ENCODE results near the gene CNDP2.

CNDP2 gene

DNA sequence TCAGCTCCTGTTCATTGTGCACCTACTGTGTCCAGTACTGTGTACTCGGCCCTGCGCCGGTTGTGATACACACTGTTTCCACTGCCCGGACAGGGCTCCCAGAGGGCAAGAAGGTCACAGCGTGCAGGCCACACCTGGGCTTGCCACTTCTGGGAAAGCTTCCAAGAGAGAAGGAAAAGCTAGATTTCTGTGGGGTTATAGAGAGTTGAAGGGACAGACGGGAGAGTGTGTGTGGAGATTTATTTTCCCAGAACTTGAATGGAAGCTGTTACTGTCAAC, 34.4 kb downstream of the CNDP2 start:
- Histone ChIP-seq H3K9ac (ENCODE audit: low read length) (no peak overlapping the region), H3K36me3 (replicated peaks; ENCODE audit: insufficient read depth, low read length) (no peaks in the 10 kb centered on the region), H4K20me1 (ENCODE audit: insufficient read depth, low read length) (no peaks in the 10 kb centered on the region), H3K9me3 (replicated peaks; ENCODE audit: insufficient read depth, low read length) (no peaks in the 10 kb centered on the region), H3K79me2 (ENCODE audit: low read length) (no peaks in the 10 kb centered on the region), H2AFZ (ENCODE audit: low read length) (no peak overlapping the region), H3K27me3 (replicated peaks; ENCODE audit: insufficient read depth, low read length) (no peaks in the 10 kb centered on the region), H3K4me2 (ENCODE audit: low read depth, low read length) (no peak overlapping the region), H3K4me3 (ENCODE audit: low read length) (no peak overlapping the region), H3F3A (ENCODE audit: insufficient read depth, low read length) (peaks cover 10% of the 10 kb centered on the region), H3K9me2 (replicated peaks; ENCODE audit: insufficient read depth, low read length) (no peaks in the 10 kb centered on the region), H3K4me1 (ENCODE audit: low read length) (peaks cover 30% of the 10 kb centered on the region), H3K27ac (ENCODE audit: low read length) (no peak overlapping the region)
- no peak for DNase-seq
- TF ChIP-seq EZH2 (optimal IDR thresholded peaks at IDR 0.05; ENCODE audit: low read depth, low read length) (no peak), EZH2phosphoT487 (IDR thresholded peaks at IDR 0.05; ENCODE audit: low read length) (no peak)
- TF ChIP-seq, protein P1, sequence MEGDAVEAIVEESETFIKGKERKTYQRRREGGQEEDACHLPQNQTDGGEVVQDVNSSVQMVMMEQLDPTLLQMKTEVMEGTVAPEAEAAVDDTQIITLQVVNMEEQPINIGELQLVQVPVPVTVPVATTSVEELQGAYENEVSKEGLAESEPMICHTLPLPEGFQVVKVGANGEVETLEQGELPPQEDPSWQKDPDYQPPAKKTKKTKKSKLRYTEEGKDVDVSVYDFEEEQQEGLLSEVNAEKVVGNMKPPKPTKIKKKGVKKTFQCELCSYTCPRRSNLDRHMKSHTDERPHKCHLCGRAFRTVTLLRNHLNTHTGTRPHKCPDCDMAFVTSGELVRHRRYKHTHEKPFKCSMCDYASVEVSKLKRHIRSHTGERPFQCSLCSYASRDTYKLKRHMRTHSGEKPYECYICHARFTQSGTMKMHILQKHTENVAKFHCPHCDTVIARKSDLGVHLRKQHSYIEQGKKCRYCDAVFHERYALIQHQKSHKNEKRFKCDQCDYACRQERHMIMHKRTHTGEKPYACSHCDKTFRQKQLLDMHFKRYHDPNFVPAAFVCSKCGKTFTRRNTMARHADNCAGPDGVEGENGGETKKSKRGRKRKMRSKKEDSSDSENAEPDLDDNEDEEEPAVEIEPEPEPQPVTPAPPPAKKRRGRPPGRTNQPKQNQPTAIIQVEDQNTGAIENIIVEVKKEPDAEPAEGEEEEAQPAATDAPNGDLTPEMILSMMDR (IDR thresholded peaks at IDR 0.05; ENCODE audit: low read length): no peak

DNA sequence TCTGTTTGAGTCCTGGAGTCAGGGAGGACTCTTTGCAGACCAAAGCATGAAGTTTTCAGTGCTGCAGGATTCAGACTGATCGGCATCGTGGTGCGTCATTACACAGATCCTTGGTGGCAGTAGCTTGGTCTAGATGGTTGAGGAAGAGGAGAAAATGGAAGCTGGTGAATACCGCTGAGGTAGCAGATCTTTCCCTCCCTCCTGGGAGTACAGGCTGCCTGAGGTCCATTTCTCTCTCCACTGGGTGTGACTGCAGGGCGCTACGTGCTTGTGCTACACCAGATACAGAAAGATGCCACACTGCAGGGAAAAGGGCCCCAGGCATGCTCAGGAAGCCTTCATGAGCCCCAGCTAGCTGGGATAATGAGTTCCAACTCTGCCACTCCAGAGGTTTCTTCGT, 34.9 kb downstream of the CNDP2 start:
- Histone ChIP-seq H3K9me3 (replicated peaks; ENCODE audit: insufficient read depth, low read length) (no peaks in the 10 kb centered on the region), H2AFZ (ENCODE audit: low read length) (no peak overlapping the region), H3K4me3 (ENCODE audit: low read length) (no peak overlapping the region), H3F3A (ENCODE audit: insufficient read depth, low read length) (peaks cover 15% of the 10 kb centered on the region), H3K9me2 (replicated peaks; ENCODE audit: insufficient read depth, low read length) (no peaks in the 10 kb centered on the region), H3K4me1 (ENCODE audit: low read length) (peaks cover 35% of the 10 kb centered on the region), H4K20me1 (ENCODE audit: insufficient read depth, low read length) (no peaks in the 10 kb centered on the region), H3K27ac (ENCODE audit: low read length) (no peak overlapping the region), H3K79me2 (ENCODE audit: low read length) (no peaks in the 10 kb centered on the region), H3K27me3 (replicated peaks; ENCODE audit: insufficient read depth, low read length) (no peaks in the 10 kb centered on the region), H3K36me3 (replicated peaks; ENCODE audit: insufficient read depth, low read length) (no peaks in the 10 kb centered on the region), H3K9ac (ENCODE audit: low read length) (no peak overlapping the region), H3K4me2 (ENCODE audit: low read depth, low read length) (no peak overlapping the region)
- no peak for DNase-seq
- no peak for TF ChIP-seq EZH2phosphoT487 (IDR thresholded peaks at IDR 0.05; ENCODE audit: low read length)
- no peak for TF ChIP-seq EZH2 (optimal IDR thresholded peaks at IDR 0.05; ENCODE audit: low read depth, low read length)
- TF ChIP-seq, protein P1 (IDR thresholded peaks at IDR 0.05; ENCODE audit: low read length): no peak

DNA sequence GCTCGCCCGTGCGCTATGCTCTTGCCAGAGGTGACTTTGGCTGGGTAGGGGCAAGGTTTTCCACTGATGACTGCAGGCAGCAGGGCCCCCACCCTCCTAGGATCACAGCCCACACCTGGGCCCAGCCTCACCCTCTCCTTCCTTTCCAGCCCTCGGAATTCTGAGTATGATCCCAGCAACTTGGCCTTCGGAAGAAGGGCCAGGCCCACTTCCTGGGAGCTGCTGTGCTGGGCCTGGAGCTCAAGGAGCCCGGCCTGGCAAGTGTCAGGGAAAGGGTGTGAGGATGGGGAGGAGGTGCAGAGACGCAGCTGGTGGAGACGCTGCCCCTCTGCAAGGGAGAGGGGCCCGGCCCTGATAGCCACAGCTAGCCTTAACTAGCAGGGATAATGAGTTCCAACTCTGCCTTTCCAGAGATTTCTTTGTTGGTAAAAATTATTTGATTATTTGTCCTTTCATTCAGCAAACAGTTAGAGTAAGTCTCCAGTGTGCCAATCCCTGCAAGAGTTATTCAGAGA, 36.4 kb downstream of the CNDP2 start:
- no peak overlapping the region for H3K4me3 ChIP-seq (ENCODE audit: low read length)
- H3K4me2 ChIP-seq (ENCODE audit: low read depth, low read length): no peak overlapping the region
- DNase-seq: no peak
- no peaks in the 10 kb centered on the region for H3K36me3 ChIP-seq (replicated peaks; ENCODE audit: insufficient read depth, low read length)
- no peaks in the 10 kb centered on the region for H3K27me3 ChIP-seq (replicated peaks; ENCODE audit: insufficient read depth, low read length)
- TF ChIP-seq EZH2phosphoT487 (IDR thresholded peaks at IDR 0.05; ENCODE audit: low read length) (no peak), EZH2 (optimal IDR thresholded peaks at IDR 0.05; ENCODE audit: low read depth, low read length) (no peak)
- TF ChIP-seq, protein P1 (IDR thresholded peaks at IDR 0.05; ENCODE audit: low read length): no peak
- no peaks in the 10 kb centered on the region for H3K79me2 ChIP-seq (ENCODE audit: low read length)
- H3K9ac ChIP-seq (ENCODE audit: low read length): no peak overlapping the region
- peaks cover 15% of the 10 kb centered on the region for H3F3A ChIP-seq (ENCODE audit: insufficient read depth, low read length)
- H4K20me1 ChIP-seq (ENCODE audit: insufficient read depth, low read length): no peaks in the 10 kb centered on the region
- no peak overlapping the region for H3K27ac ChIP-seq (ENCODE audit: low read length)
- no peaks in the 10 kb centered on the region for H3K9me3 ChIP-seq (replicated peaks; ENCODE audit: insufficient read depth, low read length)
- H3K9me2 ChIP-seq (replicated peaks; ENCODE audit: insufficient read depth, low read length): no peaks in the 10 kb centered on the region
- H2AFZ ChIP-seq (ENCODE audit: low read length): no peak overlapping the region
- peaks cover 37% of the 10 kb centered on the region for H3K4me1 ChIP-seq (ENCODE audit: low read length)

Data from MM.1S (cell line).